ENCODE measurements around the gene TMEM100. TPM values are rescaled to one million over a fixed set of nuclear protein-coding genes. Genes with fewer than 3 reads are reported as not detected.

Gene TMEM100
- total and polyA plus RNA-seq, 2 experiments from 2014 or later, result 0.10 to 0.73 TPM

- no peak for TF ChIP-seq ETS1 (IDR thresholded peaks at IDR 0.05)
- TF ChIP-seq EZH2 (IDR thresholded peaks at IDR 0.05; ENCODE audit: low read depth, unreplicated experiment), result no peak
- TF ChIP-seq CTCF (conservative IDR thresholded peaks at IDR 0.05; ENCODE audit: low read depth in 2 of 2), result no peak
- no peak for TF ChIP-seq STAT1 (IDR thresholded peaks at IDR 0.05; ENCODE audit: unreplicated experiment)
Observed at GRCh38 chr17:55727275-55727674, 4.6 kb upstream of the TMEM100 start (continued).

GRCh38 chr17:55726440-55726839 is 3.8 kb upstream of the TMEM100 start:
- Histone ChIP-seq H3K79me2 (replicated peaks; ENCODE audit: insufficient read depth) (no peaks in the 10 kb centered on the region), H3K4me2 (no peak overlapping the region), H3K36me3 (ENCODE audit: insufficient read depth) (no peaks in the 10 kb centered on the region), H3F3A (replicated peaks; ENCODE audit: low read depth) (no peaks in the 10 kb centered on the region), H2AFZ (no peak overlapping the region), H3K4me3 (no peak overlapping the region), H3K4me1 (ENCODE audit: insufficient read depth) (peaks cover 20% of the 10 kb centered on the region), H3K27ac (ENCODE audit: low read depth) (no peak overlapping the region), H4K20me1 (replicated peaks; ENCODE audit: insufficient read depth) (no peaks in the 10 kb centered on the region), H3K9me2 (ENCODE audit: insufficient read depth) (no peaks in the 10 kb centered on the region), H3K27me3 (ENCODE audit: insufficient read depth) (no peaks in the 10 kb centered on the region)
- H3K27me3 Mint-ChIP-seq (ENCODE audit: insufficient read depth, low read depth, poor library complexity), result peaks cover 3% of the 10 kb centered on the region
- H3K36me3 Mint-ChIP-seq (ENCODE audit: low read depth), result no peaks in the 10 kb centered on the region
- H3K9me3 Mint-ChIP-seq, result no peaks in the 10 kb centered on the region
- no peak for DNase-seq (ENCODE audit: low spot score)
- peaks cover 54% of the 10 kb centered on the region for H3K4me1 Mint-ChIP-seq
- TF ChIP-seq ZNF331 (CRISPR knock-in tag; IDR thresholded peaks at IDR 0.05; ENCODE audit: low read depth), result no peak
- TF ChIP-seq, protein P1, sequence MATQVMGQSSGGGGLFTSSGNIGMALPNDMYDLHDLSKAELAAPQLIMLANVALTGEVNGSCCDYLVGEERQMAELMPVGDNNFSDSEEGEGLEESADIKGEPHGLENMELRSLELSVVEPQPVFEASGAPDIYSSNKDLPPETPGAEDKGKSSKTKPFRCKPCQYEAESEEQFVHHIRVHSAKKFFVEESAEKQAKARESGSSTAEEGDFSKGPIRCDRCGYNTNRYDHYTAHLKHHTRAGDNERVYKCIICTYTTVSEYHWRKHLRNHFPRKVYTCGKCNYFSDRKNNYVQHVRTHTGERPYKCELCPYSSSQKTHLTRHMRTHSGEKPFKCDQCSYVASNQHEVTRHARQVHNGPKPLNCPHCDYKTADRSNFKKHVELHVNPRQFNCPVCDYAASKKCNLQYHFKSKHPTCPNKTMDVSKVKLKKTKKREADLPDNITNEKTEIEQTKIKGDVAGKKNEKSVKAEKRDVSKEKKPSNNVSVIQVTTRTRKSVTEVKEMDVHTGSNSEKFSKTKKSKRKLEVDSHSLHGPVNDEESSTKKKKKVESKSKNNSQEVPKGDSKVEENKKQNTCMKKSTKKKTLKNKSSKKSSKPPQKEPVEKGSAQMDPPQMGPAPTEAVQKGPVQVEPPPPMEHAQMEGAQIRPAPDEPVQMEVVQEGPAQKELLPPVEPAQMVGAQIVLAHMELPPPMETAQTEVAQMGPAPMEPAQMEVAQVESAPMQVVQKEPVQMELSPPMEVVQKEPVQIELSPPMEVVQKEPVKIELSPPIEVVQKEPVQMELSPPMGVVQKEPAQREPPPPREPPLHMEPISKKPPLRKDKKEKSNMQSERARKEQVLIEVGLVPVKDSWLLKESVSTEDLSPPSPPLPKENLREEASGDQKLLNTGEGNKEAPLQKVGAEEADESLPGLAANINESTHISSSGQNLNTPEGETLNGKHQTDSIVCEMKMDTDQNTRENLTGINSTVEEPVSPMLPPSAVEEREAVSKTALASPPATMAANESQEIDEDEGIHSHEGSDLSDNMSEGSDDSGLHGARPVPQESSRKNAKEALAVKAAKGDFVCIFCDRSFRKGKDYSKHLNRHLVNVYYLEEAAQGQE (IDR thresholded peaks at IDR 0.05; ENCODE audit: unreplicated experiment), result no peak
- H3K4me3 Mint-ChIP-seq, result no peak overlapping the region
- H3K27ac Mint-ChIP-seq, result peak overlapping the region; percentile 35; the same call in 1 of the 2 replicates
- ATAC-seq, result no peak

DNA sequence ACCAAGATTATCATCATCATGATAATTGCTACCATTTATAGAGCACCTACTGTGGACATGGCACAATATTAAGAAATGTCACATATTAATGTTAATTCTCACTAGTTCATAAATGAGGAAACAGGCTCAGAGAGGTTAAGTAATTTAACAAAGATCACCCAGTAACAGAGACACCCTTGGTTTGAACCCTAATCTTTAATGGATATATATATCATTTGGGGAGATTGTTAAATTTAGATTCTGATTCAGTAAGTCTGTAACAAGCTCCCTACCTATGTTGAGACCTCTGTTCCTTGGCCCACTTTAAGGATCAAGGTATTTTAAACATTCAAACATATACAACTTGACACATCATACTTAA is 804 bp upstream of the TMEM100 start:
- Histone ChIP-seq H3K27me3 (ENCODE audit: insufficient read depth) (no peaks in the 10 kb centered on the region), H3K4me2 (no peak overlapping the region), H3K9me2 (ENCODE audit: insufficient read depth) (no peaks in the 10 kb centered on the region), H3K4me3 (no peak overlapping the region), H3K27ac (ENCODE audit: low read depth) (no peak overlapping the region), H3K79me2 (replicated peaks; ENCODE audit: insufficient read depth) (no peaks in the 10 kb centered on the region), H4K20me1 (replicated peaks; ENCODE audit: insufficient read depth) (no peaks in the 10 kb centered on the region), H2AFZ (no peak overlapping the region), H3K36me3 (ENCODE audit: insufficient read depth) (no peaks in the 10 kb centered on the region), H3K4me1 (ENCODE audit: insufficient read depth) (peaks cover 23% of the 10 kb centered on the region), H3F3A (replicated peaks; ENCODE audit: low read depth) (no peaks in the 10 kb centered on the region)
- no peak for ATAC-seq
- Mint-ChIP-seq H3K27ac (no peak overlapping the region), H3K36me3 (ENCODE audit: low read depth) (no peaks in the 10 kb centered on the region), H3K27me3 (ENCODE audit: insufficient read depth, low read depth, poor library complexity) (peaks cover 3% of the 10 kb centered on the region), H3K4me1 (peaks cover 45% of the 10 kb centered on the region), H3K4me3 (no peak overlapping the region), H3K9me3 (no peaks in the 10 kb centered on the region)
- no peak for DNase-seq (ENCODE audit: low spot score)
- TF ChIP-seq EZH2 (IDR thresholded peaks at IDR 0.05; ENCODE audit: low read depth, unreplicated experiment) (no peak), STAT1 (IDR thresholded peaks at IDR 0.05; ENCODE audit: unreplicated experiment) (no peak), ETS1 (IDR thresholded peaks at IDR 0.05) (no peak), CREB1 (CRISPR knock-in tag; IDR thresholded peaks at IDR 0.05; ENCODE audit: low read depth) (no peak)
- TF ChIP-seq, protein P1 (IDR thresholded peaks at IDR 0.05; ENCODE audit: unreplicated experiment), result no peak
